K562 (cell line): ENCODE data around the gene CASR. TPM values are rescaled to one million over a fixed set of nuclear protein-coding genes. Genes with fewer than 3 reads are reported as not detected.

ENCODE experiments used
- ATAC-seq: fragments of 200-7000 bp; cut with Tn5 transposase; 3 replicates; pipeline ENCODE4 v1.9.1; 2020; ENCODE audit warnings: moderate library complexity
- BruUV-seq: library from RNA; stranded (reverse); fragments of 400-500 nt; replicated peaks from 2 replicates; lab custom pipeline; 2021; lab: Mats Ljungman, UMichigan
- CTCF ChIA-PET: fragments of 300-600 bp; formaldehyde crosslinking; extraction: SDS; loops from one replicate; lab custom pipeline; 2021; ENCODE audit warnings: low intra/inter-chr PET ratio; lab: Yijun Ruan, JAX
- POLR2A ChIA-PET: fragments of 300-600, 350-650 bp; sonication (Branson Sonifier 250); formaldehyde crosslinking; extraction: SDS; loops from one replicate; lab custom pipeline; 2021; ENCODE audit warnings: antibody characterized with exemption, inconsistent platforms; lab: Yijun Ruan, JAX
- DNase-seq, 4 experiments: peaks; one replicate each; pipeline versions ENCODE4 v3.0.0 to v3.0.0-alpha.2; 2011 to 2018; ENCODE audit warnings: low spot score in 3 of 4, mixed read lengths in 3 of 4; ENCODE audit errors: extremely low read depth in 1 of 4
- FAIRE-seq: peaks from 2 replicates; lab custom pipeline; 2011; peaks lifted over from hg19 to GRCh38; lab: Jason Lieb, UNC
- H2AFZ ChIP-seq: 2 replicates; pipeline ENCODE4 v1.6.0; 2011; ENCODE audit warnings: low read depth, low read length, control low read depth, inconsistent platforms
- H3K27ac ChIP-seq: fragments of 200-600 bp; 3 replicates; pipeline ENCODE4 v1.8.0; 2011; ENCODE audit warnings: low read depth, mild to moderate bottlenecking, control low read depth, inconsistent platforms, low read length, moderate library complexity, mixed read lengths; ENCODE audit errors: extremely low read depth
- H3K27me3 ChIP-seq, 2 experiments: fragments of 300-600 bp in 1 of 2; 2 replicates in 1 of 2; 3 replicates in 1 of 2; pipeline versions ENCODE4 v1.6.0 to v1.8.0; 2011; ENCODE audit warnings: inconsistent platforms in 2 of 2, low read length in 2 of 2, mild to moderate bottlenecking in 1 of 2, mixed read lengths in 1 of 2, moderate library complexity in 1 of 2; ENCODE audit not compliant: control insufficient read depth in 2 of 2, insufficient read depth in 2 of 2
- H3K36me3 ChIP-seq: fragments of 300-600 bp; 3 replicates; pipeline ENCODE4 v1.8.0; 2011; ENCODE audit warnings: mild to moderate bottlenecking, low read length, inconsistent platforms; ENCODE audit not compliant: control insufficient read depth, insufficient read depth
- H3K4me1 ChIP-seq, 2 experiments: fragments of 200-600 bp in 1 of 2; replicated peaks in 1 of 2; 2 replicates in 1 of 2; 3 replicates in 1 of 2; pipeline versions ENCODE4 v1.5.1 to v1.8.0; 2011; ENCODE audit warnings: inconsistent platforms in 2 of 2, low read length in 2 of 2, mild to moderate bottlenecking in 1 of 2, mixed read lengths in 1 of 2, moderate library complexity in 1 of 2; ENCODE audit not compliant: control insufficient read depth in 2 of 2, insufficient read depth in 2 of 2
- H3K4me2 ChIP-seq: 2 replicates; pipeline ENCODE4 v1.6.1; 2011; ENCODE audit warnings: low read length, control low read depth, inconsistent platforms, mixed read lengths; ENCODE audit not compliant: insufficient read depth
- H3K4me3 ChIP-seq: fragments of 200-600 bp; sonication (generic), shearing (Covaris generic); 2 replicates; pipeline ENCODE4 v1.5.1; 2016; ENCODE audit warnings: control low read depth, inconsistent platforms
- H3K79me2 ChIP-seq: fragments of 200-600 bp; 3 replicates; pipeline ENCODE4 v1.8.0; 2011; ENCODE audit warnings: low read length, inconsistent platforms; ENCODE audit not compliant: control insufficient read depth, insufficient read depth
- H3K9ac ChIP-seq, 2 experiments: 2 replicates each; pipeline versions ENCODE4 v1.6.0 to v1.6.1; 2011; ENCODE audit warnings: low read depth in 2 of 2, low read length in 2 of 2, control low read depth in 1 of 2, inconsistent platforms in 1 of 2, mild to moderate bottlenecking in 1 of 2, mixed read lengths in 1 of 2; ENCODE audit not compliant: insufficient read depth in 1 of 2
- H3K9me1 ChIP-seq: one replicate; pipeline ENCODE4 v1.6.0; 2011; ENCODE audit warnings: inconsistent platforms, mild to moderate bottlenecking, low read length, moderate library complexity; ENCODE audit not compliant: control insufficient read depth, insufficient read depth
- H3K9me3 ChIP-seq: replicated peaks from 2 replicates; pipeline ENCODE4 v1.5.1; 2011; ENCODE audit warnings: low read depth, low read length, inconsistent platforms; ENCODE audit not compliant: control insufficient read depth, insufficient read depth
- H4K20me1 ChIP-seq: replicated peaks from 2 replicates; pipeline ENCODE4 v1.6.1; 2011; ENCODE audit warnings: low read length, inconsistent platforms, mixed read lengths; ENCODE audit not compliant: control insufficient read depth, insufficient read depth
- DEAF1 ChIP-seq: fragments of 450-650 bp; formaldehyde crosslinking; IDR thresholded peaks from 2 replicates; pipeline ENCODE4 v1.4.0; 2020; ENCODE audit warnings: mild to moderate bottlenecking, moderate library complexity
- GTF2E2 ChIP-seq: fragments of 200-800 bp; sonication (Bioruptor generic); IDR thresholded peaks from 2 replicates; pipeline ENCODE4 v1.6.1; 2016; ENCODE audit warnings: missing genetic modification characterization, missing compliant biosample characterization
- NFE2 ChIP-seq: IDR thresholded peaks from 2 replicates; pipeline ENCODE4 v1.6.1; 2014; ENCODE audit warnings: antibody characterized with exemption, low read depth
- POLR2B ChIP-seq: fragments of 450-650 bp; IDR thresholded peaks from 2 replicates; pipeline ENCODE4 v1.6.1; 2018; ENCODE audit warnings: low read depth; ENCODE audit not compliant: partially characterized antibody
- SIN3B ChIP-seq: fragments of 450-650 bp; IDR thresholded peaks from 2 replicates; pipeline ENCODE4 v1.6.1; 2017; ENCODE audit warnings: low read depth, mild to moderate bottlenecking, moderate library complexity
- ZNF217 ChIP-seq: sonication (generic); formaldehyde crosslinking; IDR thresholded peaks from 2 replicates; pipeline ENCODE4 v1.8.0; 2022; ENCODE audit warnings: mild to moderate bottlenecking, missing genetic modification reagents
- WGBS: fragments of 100-300 bp; shearing (Covaris generic); methylation state at CpG from one replicate; pipeline ENCODE4 v1.1.6; 2016; ENCODE audit warnings: low coverage, mixed read lengths; ENCODE audit not compliant: insufficient coverage; ENCODE audit errors: missing lambda C conversion rate; 5-methylcytosine and 5-hydroxymethylcytosine counted together
- in situ Hi-C: fragments of 300-500 bp; cut with MboI; formaldehyde crosslinking; loops from 4 replicates; pipeline ENCODE4 v1.15.0; 2018; ENCODE audit warnings: inconsistent platforms, mixed read lengths
- intact Hi-C: fragments of 100-400 bp; cut with micrococcal nuclease; formaldehyde crosslinking; loops from 2 replicates; pipeline ENCODE4 v1.14.2; 2022
- polyA plus RNA-seq, 8 experiments: library from polyadenylated mRNA; depleted of rRNA in 4 of 8; stranded (reverse) in 5 of 8; unstranded in 3 of 8; fragments of >200 nt; fragmentation: Nextera tagmentation in 2 of 8; fragmentation: Illumina TruSeq in 1 of 8; extraction: Ambion mirVana in 2 of 8; extraction: Trizol in 1 of 8; gene quantifications; 2 replicates each; pipeline versions ENCODE4 v1.2.1 to v1.2.3, GENCODE V29; 2011 to 2014; ENCODE audit warnings: inconsistent platforms in 1 of 8, missing spikeins in 1 of 8
- total RNA-seq, 7 experiments: library from RNA; depleted of rRNA in 6 of 7; stranded (reverse); fragments of >200 nt in 6 of 7; fragmentation: Illumina TruSeq in 2 of 7; extraction: Trizol in 2 of 7; gene quantifications; 2 replicates each; pipeline versions ENCODE4 v1.2.1 to v1.2.3, GENCODE V29; 2011 to 2021; ENCODE audit warnings: low replicate concordance in 1 of 7

The CASR gene
- total and polyA plus RNA-seq, 9 of the 15 experiments (the other 6 are each of a cell fraction or from before 2014, with no cell fraction given) = not detected

DNA sequence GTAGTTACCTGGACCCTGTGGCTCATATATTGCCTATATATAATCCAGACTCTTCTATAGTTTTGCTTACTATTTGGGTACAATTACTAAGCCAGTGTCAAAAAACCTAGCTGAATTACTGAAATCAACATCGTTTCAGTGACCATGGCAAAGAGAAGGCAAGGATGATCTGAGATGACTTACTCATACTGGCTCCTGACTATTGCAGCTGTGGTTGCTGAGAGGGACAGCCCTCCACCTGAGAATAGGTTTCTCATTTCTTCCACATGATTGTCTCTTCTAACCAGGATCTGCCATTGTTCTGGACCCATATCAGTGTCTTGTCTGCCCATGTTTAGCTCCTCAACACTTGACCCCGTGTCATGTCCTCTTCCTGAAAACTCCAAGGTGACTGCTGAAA, 30.2 kb downstream of the CASR start:
- Histone ChIP-seq H3K36me3 (no peaks in the 10 kb centered on the region), H3K79me2 (no peaks in the 10 kb centered on the region), H3K9me3 (no peaks in the 10 kb centered on the region), H2AFZ (no peak overlapping the region), H3K27ac (no peak overlapping the region), H3K4me1 (no peaks in the 10 kb centered on the region), H3K9me1 (no peaks in the 10 kb centered on the region), H4K20me1 (no peaks in the 10 kb centered on the region), H3K4me2 (no peak overlapping the region), H3K9ac (no peak overlapping the region), H3K4me3 (no peak overlapping the region), H3K27me3 (no peaks in the 10 kb centered on the region; a peak in 1 of 5 replicates)
- in situ Hi-C loops (no loop called here), intact Hi-C loops (no loop called here)
- POLR2A ChIA-PET = no interaction called here
- no peak for DNase-seq
- TF ChIP-seq SIN3B (no peak), DEAF1 (CRISPR knock-in tag) (no peak), NFE2 (no peak), GTF2E2 (no peak), ZNF217 (CRISPR knock-in tag) (no peak), POLR2B (no peak)
- no peak for FAIRE-seq
- CTCF ChIA-PET = no interaction called here
- 0% methylated on average over 2 of the region's 2 CpGs for WGBS
- ATAC-seq = no peak
- BruUV-seq = no TSS peak
